M059J (cell line): ENCODE data around the gene CPPED1. TPM values are rescaled to one million over a fixed set of nuclear protein-coding genes. Genes with fewer than 3 reads are reported as not detected.
A peak's percentile ranks its signal among the peaks of the same experiment; 100 is the strongest.
"Not testable (repeated sequence)": the region's sequence is repeated elsewhere in the genome, so short reads cannot be mapped to it uniquely, and the experiment has no call there.

ENCODE experiments used
- DNase-seq: peaks from one replicate; pipeline ENCODE4 v3.0.0-alpha.2; 2012; ENCODE audit warnings: low read depth
- total RNA-seq: library from RNA; depleted of rRNA; stranded (reverse); fragments of >200 nt; shearing (Covaris generic); gene quantifications from 2 replicates; pipeline ENCODE4 v1.2.3, GENCODE V29; 2014; rRNA removed

CPPED1 gene
- 40.1 and 40.5 TPM in 2 replicates for total RNA-seq

GRCh38 chr16:12803203-12804093 lies at the start of gene CPPED1:
Gene CPPED1, minus strand, starts transcription at chr16:12803887. Its CDS starts 111 bp downstream, at chr16:12803776.
- peak; percentile 89 for DNase-seq

GRCh38 chr16:12850186-12850585 lies 46.5 kb upstream of the CPPED1 start:
- no peak for DNase-seq

- no peak for DNase-seq
Observed at GRCh38 chr16:12846592-12846991, 42.9 kb upstream of the CPPED1 start.

GRCh38 chr16:12845282-12845681 lies 41.6 kb upstream of the CPPED1 start:
- DNase-seq: no peak

- DNase-seq: no peak
Observed at GRCh38 chr16:12837756-12838155, 34.1 kb upstream of the CPPED1 start.

- no peak for DNase-seq
Observed at GRCh38 chr16:12837291-12837690, 33.6 kb upstream of the CPPED1 start.

GRCh38 chr16:12833926-12834325 lies 30.2 kb upstream of the CPPED1 start:
- DNase-seq: peak; percentile 95

- no peak for DNase-seq
Observed at GRCh38 chr16:12829096-12829888, 25.6 kb upstream of the CPPED1 start.

- no peak for DNase-seq
Observed at GRCh38 chr16:12828206-12828605, 24.5 kb upstream of the CPPED1 start.

GRCh38 chr16:12826559-12826958 lies 22.9 kb upstream of the CPPED1 start:
- DNase-seq: no peak

GRCh38 chr16:12819126-12820117 lies 15.7 kb upstream of the CPPED1 start:
- DNase-seq: peak; percentile 59

GRCh38 chr16:12818326-12818725 lies 14.6 kb upstream of the CPPED1 start:
- no peak for DNase-seq

GRCh38 chr16:12816791-12817214 lies 13.1 kb upstream of the CPPED1 start:
- peak; percentile 48 for DNase-seq

GRCh38 chr16:12815361-12815760 lies 11.7 kb upstream of the CPPED1 start:
- DNase-seq: no peak

- peak; percentile 22 for DNase-seq
Observed at GRCh38 chr16:12813734-12814133, 10.0 kb upstream of the CPPED1 start.

GRCh38 chr16:12813321-12813720 lies 9.6 kb upstream of the CPPED1 start:
- not testable (repeated sequence) for DNase-seq

GRCh38 chr16:12811441-12812383 lies 8.0 kb upstream of the CPPED1 start:
- DNase-seq: peak; percentile 62

GRCh38 chr16:12805066-12805465 lies 1.4 kb upstream of the CPPED1 start:
- peak; percentile 65 for DNase-seq

- no peak for DNase-seq
Observed at GRCh38 chr16:12804395-12804794, 708 bp upstream of the CPPED1 start.

GRCh38 chr16:12802661-12803060 lies 1.0 kb downstream of the CPPED1 start:
- peak; percentile 46 for DNase-seq
